Right atrium auricular region (tissue), 2 donors: ENCODE results near the gene TNFSF13B. TPM values are rescaled to one million over a fixed set of nuclear protein-coding genes. Genes with fewer than 3 reads are reported as not detected.

Experiments used
- DNase-seq: peaks from one replicate; pipeline ENCODE4 v3.0.0-alpha.2; 2019; ENCODE audit warnings: low spot score
- H3K27ac ChIP-seq, 2 donors: fragments of 200-600 bp; sonication (generic); 1 replicate in 1 of 2; 2 replicates in 1 of 2; pipeline ENCODE4 v1.5.1; 2016 to 2019
- H3K27me3 ChIP-seq, 2 donors: fragments of 200-600 bp; sonication (generic); one replicate each; pipeline versions ENCODE4 v1.5.1 to v1.6.0; 2017 to 2019
- H3K36me3 ChIP-seq: fragments of 200-600 bp; sonication (generic); one replicate; pipeline ENCODE4 v1.5.1; 2016
- H3K4me1 ChIP-seq, 2 donors: fragments of 200-600 bp; sonication (generic); one replicate each; pipeline versions ENCODE4 v1.5.1 to v1.6.0; 2017 to 2019
- H3K4me3 ChIP-seq, 2 donors: fragments of 200-600 bp; sonication (generic); 1 replicate in 1 of 2; 2 replicates in 1 of 2; pipeline ENCODE4 v1.5.1; 2017 to 2019; ENCODE audit warnings: mild to moderate bottlenecking in 1 of 2, moderate library complexity in 1 of 2
- H3K9me3 ChIP-seq, 2 donors: fragments of 200-600 bp; sonication (generic); one replicate each; pipeline ENCODE4 v1.5.1; 2019
- CTCF ChIP-seq, 2 donors: fragments of 200-600 bp; sonication (generic); IDR thresholded peaks; one replicate each; pipeline ENCODE4 v1.5.1; 2019; ENCODE audit warnings: antibody characterized with exemption in 2 of 2
- total RNA-seq, 2 donors: library from RNA; depleted of rRNA; stranded (reverse); fragments of >200 nt; gene quantifications; one replicate each; pipeline ENCODE4 v1.1.0, GENCODE V29; 2016

The TNFSF13B gene
- total RNA-seq, 2 donors from 2014 or later: 0.26 to 1.4 TPM

GRCh38 chr13:108342369-108343289, 73.1 kb downstream of the TNFSF13B start:
- no peaks in the 10 kb centered on the region for H3K4me1 ChIP-seq
- H3K27ac ChIP-seq: no peak overlapping the region
- H3K27me3 ChIP-seq: no peaks in the 10 kb centered on the region
- peak; percentile 27 to 71 for TF ChIP-seq CTCF (IDR thresholded peaks at IDR 0.05)
- H3K9me3 ChIP-seq: no peaks in the 10 kb centered on the region
- no peaks in the 10 kb centered on the region for H3K36me3 ChIP-seq
- DNase-seq: no peak
- H3K4me3 ChIP-seq: no peak overlapping the region

GRCh38 chr13:108345016-108345415, 75.5 kb downstream of the TNFSF13B start:
- TF ChIP-seq CTCF (IDR thresholded peaks at IDR 0.05): no peak

GRCh38 chr13:108346376-108346775, 76.9 kb downstream of the TNFSF13B start:
- H3K36me3 ChIP-seq: no peaks in the 10 kb centered on the region
- no peak for TF ChIP-seq CTCF (IDR thresholded peaks at IDR 0.05)

More at GRCh38 chr13:108345016-108345415, 75.5 kb downstream of the TNFSF13B start:
- Histone ChIP-seq H3K27ac (no peak overlapping the region), H3K9me3 (no peaks in the 10 kb centered on the region), H3K36me3 (no peaks in the 10 kb centered on the region), H3K4me1 (no peaks in the 10 kb centered on the region), H3K27me3 (no peaks in the 10 kb centered on the region), H3K4me3 (no peak overlapping the region)
- no peak for DNase-seq

GRCh38 chr13:108349269-108349668, 79.8 kb downstream of the TNFSF13B start:
- Histone ChIP-seq H3K27me3 (no peaks in the 10 kb centered on the region), H3K4me3 (no peak overlapping the region), H3K9me3 (no peaks in the 10 kb centered on the region), H3K27ac (no peak overlapping the region), H3K36me3 (no peaks in the 10 kb centered on the region), H3K4me1 (peaks cover 0 to 4% of the 10 kb centered on the region in 2 donors)
- TF ChIP-seq CTCF (IDR thresholded peaks at IDR 0.05): no peak
- DNase-seq: no peak

More at GRCh38 chr13:108346376-108346775, 76.9 kb downstream of the TNFSF13B start:
- DNase-seq: no peak
- no peak overlapping the region for H3K4me3 ChIP-seq
- no peaks in the 10 kb centered on the region for H3K27me3 ChIP-seq
- H3K9me3 ChIP-seq: no peaks in the 10 kb centered on the region
- no peaks in the 10 kb centered on the region for H3K4me1 ChIP-seq
- no peak overlapping the region for H3K27ac ChIP-seq

GRCh38 chr13:108350579-108350978, 81.1 kb downstream of the TNFSF13B start:
- Histone ChIP-seq H3K27ac (no peak overlapping the region), H3K9me3 (no peaks in the 10 kb centered on the region), H3K36me3 (no peaks in the 10 kb centered on the region), H3K4me1 (peaks cover 0 to 4% of the 10 kb centered on the region in 2 donors), H3K27me3 (no peaks in the 10 kb centered on the region), H3K4me3 (no peak overlapping the region)
- DNase-seq: no peak
- TF ChIP-seq CTCF (IDR thresholded peaks at IDR 0.05): no peak
